Mesothelial cell of epicardium (in vitro differentiated cells): ENCODE results near the gene AKR1E2. TPM values are rescaled to one million over a fixed set of nuclear protein-coding genes. Genes with fewer than 3 reads are reported as not detected.

ENCODE experiments used
- DNase-seq, 2 experiments: peaks; one replicate each; pipeline ENCODE4 v3.0.0; 2021; ENCODE audit warnings: low spot score in 2 of 2; ENCODE audit not compliant: unreplicated experiment in 2 of 2
- H3K27ac Mint-ChIP-seq: 2 replicates; pipeline ENCODE4 v1.8.0; 2021; ENCODE audit warnings: mixed read lengths
- H3K27me3 Mint-ChIP-seq: 2 replicates; pipeline ENCODE4 v1.8.0; 2021; ENCODE audit warnings: low read depth, mixed read lengths
- H3K36me3 Mint-ChIP-seq: 2 replicates; pipeline ENCODE4 v1.8.0; 2021; ENCODE audit warnings: mixed read lengths
- H3K4me1 Mint-ChIP-seq: 2 replicates; pipeline ENCODE4 v1.8.0; 2021; ENCODE audit warnings: mixed read lengths
- H3K4me3 Mint-ChIP-seq: 2 replicates; pipeline ENCODE4 v1.8.0; 2021; ENCODE audit warnings: mild to moderate bottlenecking, moderate library complexity, mixed read lengths
- H3K9me3 Mint-ChIP-seq: 2 replicates; pipeline ENCODE4 v1.8.0; 2021; ENCODE audit warnings: mixed read lengths
- CTCF ChIP-seq: fragments of 200-600 bp; sonication (generic); IDR thresholded peaks from one replicate; pipeline ENCODE4 v1.5.0; 2021; ENCODE audit warnings: antibody characterized with exemption; ENCODE audit not compliant: unreplicated experiment
- total RNA-seq: library from RNA; stranded (reverse); gene quantifications from 3 replicates; pipeline ENCODE4 v1.2.1, GENCODE V29; 2021

AKR1E2 gene
- total RNA-seq, 1 donor from 2014 or later: 8.4 TPM

GRCh38 chr10:4883079-4883739 lies 57.2 kb downstream of the AKR1E2 start:
- Mint-ChIP-seq H3K4me1 (no peaks in the 10 kb centered on the region), H3K9me3 (peaks cover 27% of the 10 kb centered on the region), H3K27me3 (no peaks in the 10 kb centered on the region), H3K27ac (no peak overlapping the region), H3K36me3 (peaks cover 4% of the 10 kb centered on the region), H3K4me3 (no peak overlapping the region)
- TF ChIP-seq CTCF: no peak
- DNase-seq: no peak

DNA sequence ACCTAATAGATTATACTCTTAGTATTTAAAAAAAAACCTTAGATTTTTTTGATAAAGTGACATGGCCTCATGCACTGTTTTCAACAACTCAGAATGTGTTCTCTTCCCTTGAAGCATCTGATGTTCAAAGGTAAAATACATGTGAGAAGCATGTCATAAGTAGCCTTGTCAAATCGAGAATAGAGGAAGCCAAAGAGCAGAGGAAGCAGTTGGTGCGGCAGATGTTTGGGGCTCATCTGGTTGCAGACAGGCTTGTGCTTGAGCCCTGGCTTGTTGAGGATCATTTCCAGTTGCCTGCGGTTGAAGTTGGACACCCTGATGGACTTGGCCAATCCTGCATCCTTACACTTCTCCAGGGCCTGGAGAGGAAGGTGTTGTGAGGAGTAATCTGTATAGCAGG lies 59.2 kb downstream of the AKR1E2 start:
- DNase-seq: no peak
- Mint-ChIP-seq H3K27me3 (no peaks in the 10 kb centered on the region), H3K27ac (no peak overlapping the region), H3K9me3 (peaks cover 22% of the 10 kb centered on the region), H3K4me1 (no peaks in the 10 kb centered on the region), H3K36me3 (peaks cover 2% of the 10 kb centered on the region), H3K4me3 (no peak overlapping the region)
- no peak for TF ChIP-seq CTCF

DNA sequence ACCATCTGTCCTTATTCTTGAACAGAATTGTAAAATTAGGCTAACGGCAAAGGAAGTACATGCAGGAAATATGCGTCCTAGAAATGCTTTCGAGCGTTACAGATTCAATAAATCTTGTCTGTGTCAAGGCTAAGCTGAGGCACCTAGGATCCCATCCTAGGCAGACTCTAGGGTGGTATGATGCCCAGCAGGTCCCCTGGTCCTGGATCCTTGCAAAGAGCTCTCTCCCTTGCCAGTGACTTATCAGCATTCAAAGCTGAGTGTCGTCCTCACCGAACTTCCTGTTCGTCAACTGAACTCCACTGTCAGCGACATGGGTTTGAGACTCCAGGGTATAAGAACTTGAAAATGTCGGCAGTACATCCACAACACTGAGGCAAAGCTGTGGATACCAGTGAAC lies 61.5 kb downstream of the AKR1E2 start:
- no peak overlapping the region for H3K4me3 Mint-ChIP-seq
- DNase-seq: no peak
- H3K9me3 Mint-ChIP-seq: peaks cover 8% of the 10 kb centered on the region
- H3K36me3 Mint-ChIP-seq: peaks cover 2% of the 10 kb centered on the region
- no peaks in the 10 kb centered on the region for H3K27me3 Mint-ChIP-seq
- H3K27ac Mint-ChIP-seq: no peak overlapping the region
- H3K4me1 Mint-ChIP-seq: no peaks in the 10 kb centered on the region
- no peak for TF ChIP-seq CTCF

GRCh38 chr10:4888236-4888635 lies 62.2 kb downstream of the AKR1E2 start:
- Mint-ChIP-seq H3K27ac (no peak overlapping the region), H3K4me3 (no peak overlapping the region), H3K4me1 (no peaks in the 10 kb centered on the region), H3K9me3 (peaks cover 8% of the 10 kb centered on the region), H3K27me3 (no peaks in the 10 kb centered on the region), H3K36me3 (peaks cover 2% of the 10 kb centered on the region)
- no peak for TF ChIP-seq CTCF
- no peak for DNase-seq

GRCh38 chr10:4889959-4890358 lies 64.0 kb downstream of the AKR1E2 start:
- no peak for DNase-seq
- TF ChIP-seq CTCF: no peak
- H3K36me3 Mint-ChIP-seq: peaks cover 2% of the 10 kb centered on the region
- no peaks in the 10 kb centered on the region for H3K4me1 Mint-ChIP-seq
- H3K4me3 Mint-ChIP-seq: no peak overlapping the region
- no peaks in the 10 kb centered on the region for H3K27me3 Mint-ChIP-seq
- H3K27ac Mint-ChIP-seq: no peak overlapping the region
- H3K9me3 Mint-ChIP-seq: peaks cover 12% of the 10 kb centered on the region

DNA sequence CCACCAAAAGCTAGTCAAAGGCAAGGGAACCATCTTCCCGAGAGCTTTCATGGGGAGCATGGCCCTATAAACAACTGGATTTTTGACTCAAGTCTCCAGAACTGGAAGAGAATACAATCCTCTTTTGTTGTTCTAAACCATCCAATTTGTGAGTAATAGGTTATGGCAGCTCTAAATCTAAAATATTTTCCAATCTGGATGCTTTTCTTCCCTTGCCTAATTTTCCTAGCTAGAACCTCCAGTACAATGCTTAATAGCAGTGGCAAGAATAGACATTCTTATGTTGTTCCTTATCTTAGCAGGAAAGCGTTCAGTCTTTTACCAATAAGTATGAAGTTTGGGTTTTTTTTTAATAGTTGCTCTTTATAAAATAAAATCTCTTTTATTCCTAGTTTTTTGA lies 66.7 kb downstream of the AKR1E2 start:
- Mint-ChIP-seq H3K9me3 (peaks cover 15% of the 10 kb centered on the region), H3K27me3 (no peaks in the 10 kb centered on the region), H3K4me3 (no peak overlapping the region), H3K4me1 (no peaks in the 10 kb centered on the region), H3K36me3 (no peaks in the 10 kb centered on the region), H3K27ac (no peak overlapping the region)
- DNase-seq: no peak
- no peak for TF ChIP-seq CTCF
